ENCODE results near the gene SH3PXD2B.

GRCh38 chr5:172438319-172438668 is 16.0 kb downstream of the SH3PXD2B start:
- TF ChIP-seq CTCF (IDR thresholded peaks at IDR 0.05) (no peak), POLR2A (IDR thresholded peaks at IDR 0.05) (no peak)
